HG03159 (cell line): ENCODE data around the gene CKS1B.
"Not testable (repeated sequence)": the region's sequence is repeated elsewhere in the genome, so short reads cannot be mapped to it uniquely, and the experiment has no call there.

Source experiments
- ATAC-seq: cut with Tn5 transposase; IDR thresholded peaks from one replicate; pipeline ENCODE4 v1.9.1; 2021; ENCODE audit warnings: mild to moderate bottlenecking, moderate library complexity; ENCODE audit not compliant: unreplicated experiment

CKS1B gene

DNA sequence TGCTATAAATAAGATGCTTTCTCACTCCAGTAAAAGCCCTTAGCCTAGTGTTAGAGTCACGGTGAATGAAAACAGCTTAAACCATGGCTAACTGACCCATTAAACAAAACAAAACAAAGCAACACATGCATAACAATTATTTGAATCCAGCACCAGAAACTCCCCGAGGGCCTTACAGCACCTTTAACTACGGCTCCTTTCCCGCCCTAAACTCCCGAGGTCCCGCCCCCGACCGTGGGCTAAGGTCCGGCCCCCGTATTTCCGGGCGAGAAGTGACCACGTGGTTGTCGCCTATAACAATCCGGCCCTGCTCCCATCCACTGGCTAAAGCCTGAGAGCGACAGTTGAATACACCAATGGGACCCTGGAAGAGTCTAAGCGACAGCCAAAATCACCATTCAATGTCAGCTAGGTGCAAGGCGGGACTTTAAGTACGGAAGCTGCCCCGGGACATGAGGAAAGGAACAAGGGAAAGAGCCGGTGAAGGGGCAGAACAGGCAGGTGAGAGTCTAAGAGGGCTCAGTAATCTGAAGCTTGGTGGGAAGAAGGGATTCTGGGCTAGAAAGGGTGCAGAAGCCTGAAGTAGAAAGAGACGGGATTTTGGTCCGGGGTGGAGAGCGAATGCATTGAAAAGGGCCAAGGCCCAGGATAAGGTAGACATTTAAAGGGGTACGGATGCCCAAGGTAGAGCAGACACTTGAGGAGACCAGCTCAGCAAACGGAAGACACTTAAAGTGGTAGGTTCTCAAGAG is 8.6 kb downstream of the CKS1B start, which contains the start of gene FLAD1:
Gene FLAD1, plus strand, starts transcription at position 448 of the 752 bp plus-strand sequence. CDS start 351 bp downstream, outside the sequence.
- ATAC-seq: peak; percentile 96

DNA sequence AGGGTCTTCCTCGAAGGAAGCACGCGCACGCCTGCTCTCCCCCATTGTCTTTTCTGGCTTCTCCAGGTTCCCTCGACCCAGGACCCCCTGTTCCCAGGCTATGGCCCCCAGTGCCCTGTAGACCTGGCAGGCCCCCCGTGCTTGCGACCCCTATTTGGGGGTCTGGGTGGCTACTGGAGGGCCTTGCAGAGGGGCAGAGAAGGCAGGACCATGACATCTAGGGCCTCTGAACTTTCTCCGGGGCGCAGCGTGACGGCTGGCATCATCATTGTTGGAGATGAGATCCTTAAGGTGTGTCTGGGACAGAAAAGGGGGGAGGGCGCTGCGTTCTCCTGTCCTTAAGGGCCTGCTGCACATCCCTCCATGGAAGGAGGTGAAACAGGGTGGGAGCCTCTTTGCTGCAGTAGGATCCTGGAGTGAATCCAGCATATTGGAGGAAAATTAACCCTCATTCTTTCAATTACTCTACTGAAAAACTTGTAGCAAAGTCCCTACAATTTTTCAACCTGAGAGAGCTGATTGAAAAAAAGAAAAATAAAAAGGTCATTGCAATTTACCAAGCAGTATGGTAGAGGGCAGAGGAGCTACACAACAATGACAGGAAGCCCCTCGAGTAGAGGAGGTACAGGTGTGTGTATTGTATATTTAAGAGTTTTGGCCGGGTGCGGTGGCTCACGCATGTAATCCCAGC is 9.4 kb downstream of the CKS1B start:
- ATAC-seq: no peak

DNA sequence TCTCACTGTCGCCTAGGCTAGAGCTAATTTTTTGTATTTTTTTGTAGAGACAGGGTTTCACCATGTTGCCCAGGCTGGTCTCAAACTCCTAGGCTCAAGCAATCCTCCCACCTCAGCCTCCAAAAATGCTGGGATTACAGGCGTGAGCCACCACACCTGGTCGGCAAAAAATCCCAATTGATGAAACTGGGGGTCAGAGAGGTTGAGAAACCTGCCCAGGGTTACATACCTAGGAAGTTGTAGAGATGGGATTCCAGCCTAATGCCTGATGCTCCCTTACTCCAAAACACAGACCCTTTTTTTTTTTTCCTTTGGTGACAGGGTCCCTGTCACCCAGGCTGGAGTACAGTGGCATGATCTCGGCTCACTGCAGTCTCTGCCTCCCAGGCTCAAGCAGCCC is 12.3 kb downstream of the CKS1B start:
- not testable (repeated sequence) for ATAC-seq

- ATAC-seq: no peak
Measured at GRCh38 chr1:154987326-154987725, 12.8 kb downstream of the CKS1B start.

DNA sequence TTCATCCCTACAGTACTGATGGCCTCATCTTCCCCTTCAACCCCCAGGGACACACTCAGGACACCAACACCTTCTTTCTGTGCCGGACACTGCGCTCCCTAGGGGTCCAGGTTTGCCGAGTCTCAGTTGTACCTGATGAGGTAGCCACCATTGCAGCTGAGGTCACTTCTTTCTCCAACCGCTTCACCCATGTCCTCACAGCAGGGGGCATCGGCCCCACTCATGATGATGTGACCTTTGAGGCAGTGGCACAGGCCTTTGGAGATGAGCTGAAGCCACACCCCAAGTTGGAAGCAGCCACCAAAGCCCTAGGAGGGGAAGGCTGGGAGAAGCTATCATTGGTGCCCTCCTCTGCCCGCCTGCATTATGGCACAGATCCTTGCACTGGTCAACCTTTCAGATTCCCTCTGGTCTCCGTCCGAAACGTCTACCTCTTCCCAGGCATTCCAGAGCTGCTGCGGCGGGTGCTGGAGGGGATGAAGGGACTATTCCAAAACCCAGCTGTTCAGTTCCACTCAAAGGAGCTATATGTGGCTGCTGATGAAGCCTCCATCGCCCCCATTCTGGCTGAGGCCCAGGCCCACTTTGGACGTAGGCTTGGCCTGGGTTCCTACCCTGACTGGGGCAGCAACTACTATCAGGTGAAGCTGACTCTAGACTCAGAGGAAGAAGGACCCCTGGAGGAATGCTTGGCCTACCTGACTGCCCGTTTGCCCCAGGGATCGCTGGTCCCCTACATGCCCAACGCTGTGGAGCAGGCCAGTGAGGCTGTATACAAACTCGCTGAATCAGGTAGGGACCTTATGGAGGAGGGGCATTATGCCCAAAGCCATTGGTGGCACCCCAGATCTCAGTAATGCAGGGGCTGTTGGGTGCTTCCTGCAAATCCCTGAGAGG is 13.8 kb downstream of the CKS1B start:
- ATAC-seq: no peak

DNA sequence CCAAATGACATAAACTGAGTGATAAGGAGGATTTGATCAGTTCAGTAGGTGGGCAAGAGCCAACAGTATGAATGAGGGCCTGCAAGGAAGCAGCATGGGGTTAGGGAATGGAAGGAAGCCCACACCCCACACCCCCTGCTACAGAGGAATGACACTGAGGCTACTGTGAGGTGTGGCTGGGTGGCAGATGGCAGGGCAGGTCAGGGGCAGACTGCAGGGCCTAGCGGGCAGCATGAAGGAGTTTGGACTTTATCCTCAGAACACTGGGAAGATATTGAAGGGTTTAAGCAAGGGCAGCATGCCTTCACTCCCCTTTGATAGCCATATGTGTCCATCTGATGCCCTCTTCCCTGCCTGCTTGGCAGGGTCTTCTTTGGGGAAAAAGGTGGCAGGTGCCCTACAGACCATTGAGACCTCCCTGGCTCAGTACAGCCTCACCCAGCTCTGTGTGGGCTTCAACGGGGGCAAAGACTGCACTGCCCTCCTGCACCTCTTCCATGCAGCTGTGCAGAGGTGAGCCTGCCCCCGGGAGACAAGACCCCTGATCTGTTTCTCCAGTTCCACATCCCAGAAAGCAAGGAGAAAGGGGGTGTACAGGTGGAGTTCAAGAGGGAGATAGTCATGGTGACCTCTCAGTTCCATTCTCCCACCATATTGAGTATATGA is 14.8 kb downstream of the CKS1B start:
- no peak for ATAC-seq

DNA sequence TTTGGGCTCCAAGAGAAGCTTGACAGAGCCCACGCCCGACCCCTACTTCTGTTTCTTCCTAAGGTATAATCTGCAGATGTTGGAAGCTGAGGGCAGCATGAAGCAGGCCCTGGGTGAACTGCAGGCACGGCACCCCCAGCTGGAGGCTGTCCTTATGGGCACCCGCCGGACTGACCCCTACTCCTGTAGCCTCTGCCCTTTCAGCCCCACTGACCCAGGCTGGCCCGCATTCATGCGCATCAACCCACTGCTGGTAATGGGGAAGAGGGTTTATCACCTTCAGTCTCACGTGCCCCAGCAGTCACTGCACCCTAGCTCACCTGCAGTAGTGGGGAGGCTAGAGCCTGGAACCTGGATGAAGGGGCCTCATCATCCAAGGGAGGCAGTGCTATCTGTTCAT is 15.8 kb downstream of the CKS1B start:
- no peak for ATAC-seq

GRCh38 chr1:154992721-154993571 is 18.5 kb downstream of the CKS1B start:
- no peak for ATAC-seq

DNA sequence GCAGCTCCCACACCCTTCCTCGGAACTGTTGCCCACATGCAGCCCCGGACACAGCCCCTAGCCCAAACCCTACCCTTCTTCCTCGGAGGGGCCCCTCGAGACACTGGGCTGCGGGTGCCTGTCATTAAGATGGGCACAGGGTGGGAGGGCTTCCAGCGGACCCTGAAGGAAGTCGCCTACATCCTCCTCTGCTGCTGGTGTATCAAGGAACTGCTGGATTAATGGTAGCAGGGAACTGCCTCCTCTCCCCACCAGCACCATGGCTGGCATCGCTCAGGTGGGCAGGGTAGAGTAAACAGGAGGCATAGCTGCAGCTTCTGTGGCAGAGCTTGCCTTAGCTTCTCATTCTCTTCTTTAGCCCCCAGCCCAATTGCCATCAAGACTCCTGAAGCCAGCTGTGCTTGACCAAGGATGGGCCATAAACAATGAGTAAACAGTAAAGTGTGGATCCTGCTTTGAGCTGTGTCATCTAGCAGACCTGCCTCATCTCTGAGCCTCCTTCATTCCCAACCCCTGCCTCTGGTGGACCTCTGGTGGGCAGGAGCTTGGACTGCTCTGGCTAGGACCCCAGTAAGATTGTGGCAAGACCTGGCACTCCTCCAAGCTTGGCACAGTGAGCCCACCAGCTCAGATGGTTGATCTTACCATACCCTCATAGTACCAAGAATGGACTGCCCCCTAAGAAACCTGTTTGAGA is 19.2 kb downstream of the CKS1B start, which contains the start of gene LENEP:
Gene LENEP, plus strand, starts transcription at position 15 of the 697 bp plus-strand sequence. Its CDS starts 22 bp downstream, at position 37.
- ATAC-seq: no peak

DNA sequence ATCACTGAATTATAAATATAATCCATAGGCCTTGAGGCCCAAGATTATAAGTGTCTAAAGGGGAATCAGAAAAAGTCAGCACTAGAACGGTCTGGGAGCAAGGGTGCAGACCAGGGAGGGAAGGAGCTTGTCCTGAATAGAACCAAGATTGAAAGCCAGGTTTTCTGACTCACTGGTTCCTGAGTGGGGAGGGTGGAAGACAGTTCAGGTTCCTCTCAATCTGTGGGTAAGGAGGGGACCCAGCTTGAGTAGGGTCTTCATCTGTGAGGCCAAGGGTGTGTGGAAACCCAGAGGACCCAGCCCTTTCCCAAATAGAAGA is 19.7 kb downstream of the CKS1B start:
- ATAC-seq: no peak

DNA sequence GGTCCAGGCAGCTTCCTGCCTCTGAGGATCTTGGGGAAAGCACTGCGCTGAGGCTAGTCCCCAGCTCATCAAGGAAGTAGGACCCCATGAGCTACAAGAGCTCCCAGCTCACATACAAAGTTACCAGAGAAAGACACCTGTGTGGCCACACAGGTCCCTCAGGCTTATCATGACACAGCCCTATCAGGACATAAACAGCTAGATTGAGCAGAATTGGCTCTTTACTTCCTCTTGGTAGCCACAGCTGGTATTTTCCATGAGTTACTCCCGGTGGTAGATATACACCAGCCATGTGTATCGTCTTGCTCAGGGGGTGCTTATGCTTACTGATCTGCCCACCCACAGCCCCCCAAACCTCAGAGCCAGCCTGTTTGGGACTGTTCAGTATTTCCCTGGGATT is 20.1 kb downstream of the CKS1B start:
- no peak for ATAC-seq

- ATAC-seq: not testable (repeated sequence)
Measured at GRCh38 chr1:154995301-154995983, 21.0 kb downstream of the CKS1B start.

DNA sequence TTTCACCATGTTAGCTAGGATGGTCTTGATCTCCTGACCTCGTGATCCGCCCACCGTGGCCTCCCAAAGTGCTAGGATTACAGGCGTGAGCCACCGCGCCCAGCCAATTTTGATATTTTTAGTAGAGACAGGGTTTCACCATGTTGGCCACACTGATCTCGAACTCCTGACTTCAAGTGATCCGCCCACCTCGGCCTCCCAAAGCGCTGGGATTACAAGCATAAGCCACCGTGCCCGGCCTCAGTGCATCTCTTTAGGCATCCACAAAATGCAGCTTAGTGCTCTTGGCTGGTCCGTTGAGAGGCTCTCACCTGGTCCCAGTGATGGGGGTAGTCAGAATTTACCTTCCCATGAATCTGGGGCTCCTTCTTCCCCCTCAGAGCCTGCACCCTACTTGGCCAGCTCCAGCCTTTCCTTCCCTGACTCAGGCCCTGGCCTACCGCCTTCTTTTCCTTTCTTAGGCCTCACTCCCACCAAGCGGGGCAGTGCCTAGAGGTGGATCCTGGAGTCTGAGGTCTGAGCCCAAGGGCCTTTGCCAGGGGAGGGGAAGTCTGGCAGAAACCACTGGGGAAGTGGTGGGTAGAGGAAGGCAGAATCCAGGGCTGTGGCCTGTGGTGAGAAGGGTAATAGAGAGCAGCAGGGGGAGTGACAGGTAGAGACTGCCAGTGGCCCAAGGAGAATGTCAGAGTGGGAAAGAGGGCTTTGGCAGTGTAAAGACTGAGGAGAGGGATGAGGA is 22.7 kb downstream of the CKS1B start:
- no peak for ATAC-seq

DNA sequence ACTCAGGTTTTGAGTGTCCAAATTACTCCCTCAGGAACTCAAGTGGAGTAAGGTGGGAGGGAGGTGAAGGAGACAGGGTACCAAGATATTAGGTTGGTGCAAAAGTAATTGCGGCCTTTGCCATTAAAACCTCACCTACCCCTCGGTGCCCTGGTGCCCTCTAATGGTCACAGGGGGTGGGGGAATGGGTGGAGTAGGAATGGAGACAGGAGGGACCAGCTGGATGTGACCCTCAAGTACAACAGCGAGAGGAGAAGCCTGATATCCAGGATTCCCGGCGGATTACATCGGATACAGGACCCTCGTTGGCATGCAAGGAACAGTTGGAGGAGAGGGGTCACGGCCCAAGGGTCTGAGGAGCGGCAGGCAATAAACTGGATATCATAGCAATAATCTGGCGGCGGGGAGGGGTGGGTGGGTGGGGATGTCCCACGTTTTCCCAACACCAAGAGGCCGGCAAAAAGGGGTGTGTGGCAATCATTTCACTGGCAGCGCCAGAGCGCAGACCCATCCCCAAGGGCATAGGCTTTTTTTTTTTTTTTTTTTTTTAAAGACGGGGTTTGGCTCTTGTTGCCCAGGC is 23.8 kb downstream of the CKS1B start:
- ATAC-seq: no peak

GRCh38 chr1:154998818-154999570 is 24.5 kb downstream of the CKS1B start:
- no peak for ATAC-seq

- ATAC-seq: no peak
Measured at GRCh38 chr1:154999571-155000410, 25.3 kb downstream of the CKS1B start.
